GM12891 (cell line): ENCODE results near the gene COL1A2.
A peak's percentile ranks its signal among the peaks of the same experiment; 100 is the strongest.

Experiments used
- DNase-seq: peaks from one replicate; pipeline ENCODE4 v3.0.0; 2011; ENCODE audit warnings: low spot score; ENCODE audit not compliant: insufficient read length
- FAIRE-seq: peaks from 2 replicates; lab custom pipeline; 2011; peaks lifted over from hg19 to GRCh38; lab: Jason Lieb, UNC
- PAX5 ChIP-seq: IDR thresholded peaks from 2 replicates; pipeline ENCODE4 v1.6.1; 2011; ENCODE audit warnings: low read length, moderate library complexity, mild to moderate bottlenecking; ENCODE audit not compliant: insufficient read depth, severe bottlenecking
- POLR2A ChIP-seq: IDR thresholded peaks from 2 replicates; pipeline ENCODE4 v1.6.1; 2011; ENCODE audit warnings: low read depth, low read length, control low read depth
- POLR2AphosphoS5 ChIP-seq: IDR thresholded peaks from 2 replicates; pipeline ENCODE4 v1.6.1; 2011; ENCODE audit warnings: low read depth, low read length, control low read depth
- POU2F2 ChIP-seq: IDR thresholded peaks from 2 replicates; pipeline ENCODE4 v1.6.1; 2011; ENCODE audit warnings: low read depth, mild to moderate bottlenecking, control low read depth, low read length, moderate library complexity
- SPI1 ChIP-seq: IDR thresholded peaks from 2 replicates; pipeline ENCODE4 v1.6.1; 2011; ENCODE audit warnings: low read depth, low read length, control low read depth
- TAF1 ChIP-seq: IDR thresholded peaks from 2 replicates; pipeline ENCODE4 v1.6.1; 2011; ENCODE audit warnings: low read depth, low read length, control low read depth

COL1A2 gene

GRCh38 chr7:94391726-94392392, 2.8 kb upstream of the COL1A2 start:
- TF ChIP-seq PAX5 = no peak
- DNase-seq (no peak), FAIRE-seq (no peak)

- TF ChIP-seq POLR2A = no peak
- no peak for TF ChIP-seq PAX5
- TF ChIP-seq POLR2AphosphoS5 = no peak
- TF ChIP-seq POU2F2 = no peak
- no peak for TF ChIP-seq SPI1
- no peak for TF ChIP-seq TAF1
- DNase-seq (no peak), FAIRE-seq (no peak)
These were observed 2.3 kb upstream of the COL1A2 start for GRCh38 chr7:94392393-94392786.

- DNase-seq = no peak
- no peak for TF ChIP-seq POU2F2
- no peak for TF ChIP-seq PAX5
- TF ChIP-seq SPI1 = no peak
- TF ChIP-seq POLR2A = no peak
- no peak for TF ChIP-seq TAF1
- no peak for TF ChIP-seq POLR2AphosphoS5
- FAIRE-seq = no peak
These were observed 1.2 kb upstream of the COL1A2 start for GRCh38 chr7:94393246-94394108.

- TF ChIP-seq PAX5 (no peak), POLR2AphosphoS5 (no peak), POU2F2 (no peak), SPI1 (no peak), POLR2A (no peak), TAF1 (no peak)
- FAIRE-seq = no peak
- no peak for DNase-seq
These were observed 622 bp upstream of the COL1A2 start for GRCh38 chr7:94394109-94394436.

GRCh38 chr7:94395141-94396036, 694 bp downstream of the COL1A2 start:
- FAIRE-seq = peak; percentile 90
- TF ChIP-seq POLR2AphosphoS5 = no peak
- TF ChIP-seq TAF1 = no peak
- TF ChIP-seq POLR2A = no peak
- TF ChIP-seq PAX5 = no peak
- TF ChIP-seq POU2F2 = no peak
- peak; percentile 51 for DNase-seq

- TF ChIP-seq POU2F2 (no peak), TAF1 (no peak), SPI1 (no peak), PAX5 (no peak), POLR2A (no peak), POLR2AphosphoS5 (no peak)
- peak; percentile 26 for FAIRE-seq
- no peak for DNase-seq
These were observed 1.3 kb downstream of the COL1A2 start for GRCh38 chr7:94396037-94396431.

GRCh38 chr7:94396596-94396995, 1.9 kb downstream of the COL1A2 start:
- DNase-seq (no peak), FAIRE-seq (no peak)
- TF ChIP-seq TAF1 = no peak
- no peak for TF ChIP-seq POLR2AphosphoS5
- TF ChIP-seq POLR2A = no peak
- no peak for TF ChIP-seq POU2F2
- no peak for TF ChIP-seq SPI1
- no peak for TF ChIP-seq PAX5

- TF ChIP-seq POU2F2 = no peak
- TF ChIP-seq TAF1 = no peak
- TF ChIP-seq SPI1 = no peak
- no peak for TF ChIP-seq PAX5
- no peak for TF ChIP-seq POLR2AphosphoS5
- TF ChIP-seq POLR2A = no peak
- FAIRE-seq (no peak), DNase-seq (no peak)
These were observed 3.0 kb downstream of the COL1A2 start for GRCh38 chr7:94397722-94398121.

GRCh38 chr7:94398841-94399240, 4.1 kb downstream of the COL1A2 start:
- FAIRE-seq (no peak), DNase-seq (no peak)
- TF ChIP-seq SPI1 (no peak), POU2F2 (no peak), POLR2A (no peak), PAX5 (no peak), POLR2AphosphoS5 (no peak), TAF1 (no peak)
